Common myeloid progenitor, CD34-positive (primary cell): ENCODE data around the gene NRP2.

Experiments
- CTCF ChIA-PET: fragments of 350-600 bp; sonication (Branson Sonifier 250); formaldehyde crosslinking; loops from one replicate; lab custom pipeline; 2021; ENCODE audit warnings: antibody characterized with exemption; lab: Charles Lee
- POLR2A ChIA-PET: fragments of 350-600 bp; sonication (Branson Sonifier 250); formaldehyde crosslinking; loops from one replicate; lab custom pipeline; 2021; ENCODE audit warnings: antibody characterized with exemption; lab: Charles Lee
- DNase-seq, 3 donors: peaks; one replicate each; pipeline versions ENCODE4 v3.0.0 to v3.0.0-alpha.2; 2013
- H3K27ac ChIP-seq, 2 experiments: 1 replicate in 1 of 2; 2 replicates in 1 of 2; pipeline ENCODE4 v1.7.0; 2013; ENCODE audit warnings: inconsistent platforms in 2 of 2, low read length in 2 of 2, mild to moderate bottlenecking in 2 of 2, low read depth in 1 of 2, moderate library complexity in 1 of 2; ENCODE audit not compliant: severe bottlenecking in 2 of 2, insufficient read depth in 1 of 2, poor library complexity in 1 of 2
- H3K27me3 ChIP-seq, 5 experiments: replicated peaks in 2 of 5; 1 replicate in 3 of 5; 2 replicates in 2 of 5; pipeline versions ENCODE4 v1.6.1 to v1.7.0; 2013; ENCODE audit warnings: low read length in 4 of 5, mild to moderate bottlenecking in 2 of 5, moderate library complexity in 2 of 5, inconsistent platforms in 1 of 5; ENCODE audit not compliant: insufficient read depth in 5 of 5, control insufficient read depth in 4 of 5
- H3K36me3 ChIP-seq, 4 experiments: 1 replicate in 2 of 4; 2 replicates in 2 of 4; pipeline versions ENCODE4 v1.6.1 to v1.7.0; 2013; ENCODE audit warnings: low read length in 3 of 4, control low read depth in 1 of 4, mild to moderate bottlenecking in 1 of 4; ENCODE audit not compliant: control insufficient read depth in 4 of 4, insufficient read depth in 4 of 4
- H3K4me1 ChIP-seq, 4 experiments: 1 replicate in 3 of 4; 2 replicates in 1 of 4; pipeline versions ENCODE4 v1.6.1 to v1.7.1; 2013; ENCODE audit warnings: low read length in 3 of 4, mild to moderate bottlenecking in 3 of 4, control low read depth in 1 of 4, inconsistent platforms in 1 of 4, moderate library complexity in 1 of 4; ENCODE audit not compliant: control insufficient read depth in 4 of 4, insufficient read depth in 4 of 4; ENCODE audit errors: control extremely low read depth in 1 of 4
- H3K4me3 ChIP-seq, 7 experiments: 1 replicate in 4 of 7; 2 replicates in 3 of 7; pipeline versions ENCODE4 v1.5.1 to v1.7.0; 2013; ENCODE audit warnings: mild to moderate bottlenecking in 7 of 7, low read length in 6 of 7, moderate library complexity in 6 of 7, inconsistent platforms in 2 of 7, low read depth in 2 of 7, control low read depth in 1 of 7; ENCODE audit not compliant: insufficient read depth in 4 of 7, control insufficient read depth in 1 of 7; ENCODE audit errors: extremely low read depth in 1 of 7
- H3K9me3 ChIP-seq, 5 experiments: 1 replicate in 4 of 5; 2 replicates in 1 of 5; pipeline versions ENCODE4 v1.6.1 to v1.7.1; 2013; ENCODE audit warnings: low read length in 4 of 5, mild to moderate bottlenecking in 2 of 5, inconsistent platforms in 1 of 5, low read depth in 1 of 5, moderate library complexity in 1 of 5; ENCODE audit not compliant: control insufficient read depth in 4 of 5, insufficient read depth in 2 of 5; ENCODE audit errors: control extremely low read depth in 1 of 5
- WGBS: methylation state at CpG from one replicate; pipeline ENCODE4 v1.1.5; 2013; ENCODE audit not compliant: insufficient coverage; 5-methylcytosine and 5-hydroxymethylcytosine counted together

NRP2 gene

GRCh38 chr2:205659922-205660321 is 22.4 kb upstream of the NRP2 start:
- DNase-seq: no peak
- POLR2A ChIA-PET: no interaction called here
- H3K9me3 ChIP-seq: no peaks in the 10 kb centered on the region
- CTCF ChIA-PET: interaction anchor here (1.2 kb wide), 2 partner anchors 9 to 19 kb away, joined by 3 to 4 read pairs; no protein-coding TSS in a partner anchor
- H3K27ac ChIP-seq: no peak overlapping the region
- H3K36me3 ChIP-seq: no peaks in the 10 kb centered on the region
- H3K4me1 ChIP-seq: peaks cover 0 to 10% (median 3%) of the 10 kb centered on the region in 4 experiments
- H3K4me3 ChIP-seq: no peak overlapping the region
- WGBS: 99% methylated on average over 7 of the region's 8 CpGs
- peaks cover 0 to 10% (median 2%) of the 10 kb centered on the region in 5 experiments for H3K27me3 ChIP-seq

- POLR2A ChIA-PET: no interaction called here
- WGBS: 78% methylated on average over 8 of the region's 8 CpGs
These were observed 21.7 kb upstream of the NRP2 start for GRCh38 chr2:205660521-205661124.

GRCh38 chr2:205661281-205661680 is 21.0 kb upstream of the NRP2 start:
- Histone ChIP-seq H3K27ac (no peak overlapping the region), H3K4me1 (peaks cover 0 to 10% (median 3%) of the 10 kb centered on the region in 4 experiments), H3K36me3 (no peaks in the 10 kb centered on the region), H3K27me3 (peaks cover 0 to 10% (median 2%) of the 10 kb centered on the region in 5 experiments), H3K4me3 (no peak overlapping the region), H3K9me3 (no peaks in the 10 kb centered on the region)
- DNase-seq: no peak
- POLR2A ChIA-PET: no interaction called here
- 97% methylated on average over 4 of the region's 5 CpGs for WGBS
- CTCF ChIA-PET: interaction anchor here (0.8 kb wide), 1 partner anchor 15 kb away, joined by 4 read pairs; no protein-coding TSS in a partner anchor

More at GRCh38 chr2:205660521-205661124, 21.7 kb upstream of the NRP2 start:
- peak in 1 of 3 donors; percentile 11 for DNase-seq
- CTCF ChIA-PET: interaction anchor here (0.8 to 1.2 kb wide), 2 partner anchors 10 to 15 kb away, joined by 3 to 4 read pairs; no protein-coding TSS in a partner anchor
- Histone ChIP-seq H3K36me3 (no peaks in the 10 kb centered on the region), H3K4me3 (no peak overlapping the region), H3K4me1 (peaks cover 0 to 10% (median 3%) of the 10 kb centered on the region in 4 experiments), H3K9me3 (no peaks in the 10 kb centered on the region), H3K27me3 (peaks cover 0 to 10% (median 2%) of the 10 kb centered on the region in 5 experiments), H3K27ac (no peak overlapping the region)

GRCh38 chr2:205662206-205662965 is 19.9 kb upstream of the NRP2 start:
- CTCF ChIA-PET: no interaction called here
- no peak for DNase-seq
- H3K4me3 ChIP-seq: no peak overlapping the region
- no peaks in the 10 kb centered on the region for H3K36me3 ChIP-seq
- peaks cover 0 to 10% (median 0%) of the 10 kb centered on the region in 5 experiments for H3K27me3 ChIP-seq
- WGBS: 100% methylated on average over 2 of the region's 3 CpGs
- POLR2A ChIA-PET: no interaction called here
- H3K9me3 ChIP-seq: no peaks in the 10 kb centered on the region
- peaks cover 0 to 10% (median 3%) of the 10 kb centered on the region in 4 experiments for H3K4me1 ChIP-seq
- no peak overlapping the region for H3K27ac ChIP-seq

DNA sequence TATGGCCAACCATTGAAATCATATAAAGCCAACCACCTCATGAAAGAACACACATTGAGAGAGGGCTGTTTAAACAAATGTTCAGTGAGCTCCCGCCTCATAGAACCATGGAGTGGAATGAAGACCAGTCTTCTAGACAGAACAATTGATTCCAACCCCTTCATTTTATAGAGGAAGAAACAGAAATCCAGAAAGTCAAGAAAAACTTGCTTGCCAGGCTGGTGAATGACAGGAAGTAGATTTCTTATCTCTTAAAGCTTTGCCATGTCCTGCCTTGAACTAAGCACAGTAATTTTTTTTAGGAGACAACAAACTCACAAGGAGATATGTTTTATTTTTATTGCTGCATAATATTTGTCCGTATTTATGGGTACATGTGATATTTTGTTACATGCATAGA is 16.5 kb upstream of the NRP2 start:
- H3K36me3 ChIP-seq: no peaks in the 10 kb centered on the region
- no peaks in the 10 kb centered on the region for H3K9me3 ChIP-seq
- WGBS: 100% methylated on average over 2 of the region's 2 CpGs
- no peak for DNase-seq
- H3K27me3 ChIP-seq: peaks cover 0 to 3% (median 0%) of the 10 kb centered on the region in 5 experiments
- ChIA-PET CTCF (no interaction called here), POLR2A (no interaction called here)
- peaks cover 0 to 6% (median 3%) of the 10 kb centered on the region in 4 experiments for H3K4me1 ChIP-seq
- H3K27ac ChIP-seq: no peak overlapping the region
- no peak overlapping the region for H3K4me3 ChIP-seq

DNA sequence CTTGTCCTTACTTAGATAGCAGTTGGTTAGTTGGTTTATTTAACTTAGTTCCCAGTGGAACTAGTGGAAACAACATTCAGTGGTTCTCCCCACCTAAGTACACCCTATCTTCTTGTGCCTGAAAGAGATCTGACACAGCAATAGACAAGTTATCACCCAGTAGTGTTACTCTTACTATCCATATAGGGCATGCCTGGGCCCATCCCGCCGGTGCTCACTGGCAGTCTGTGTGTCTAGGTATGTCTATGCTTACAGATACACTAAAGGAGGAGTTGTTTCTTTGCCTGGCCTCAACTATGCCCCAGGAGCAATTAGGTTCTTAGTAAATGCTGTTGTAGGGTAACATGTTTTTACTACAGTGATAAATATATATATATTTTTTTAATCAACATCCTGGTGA is 12.0 kb upstream of the NRP2 start:
- ChIA-PET CTCF (interaction anchor here (1.6 kb wide), 1 partner anchor 11 kb away, joined by 3 read pairs; no protein-coding TSS in a partner anchor), POLR2A (interaction anchor here (0.7 kb wide), 1 partner anchor 24 kb away, joined by 4 read pairs; no protein-coding TSS in a partner anchor)
- no peak for DNase-seq
- WGBS: no CpG with 5 or more reads among the region's 2 CpGs
- no peak overlapping the region for H3K27ac ChIP-seq
- no peaks in the 10 kb centered on the region for H3K9me3 ChIP-seq
- no peak overlapping the region for H3K4me3 ChIP-seq
- no peaks in the 10 kb centered on the region for H3K4me1 ChIP-seq
- H3K36me3 ChIP-seq: no peaks in the 10 kb centered on the region
- peaks cover 0 to 4% (median 0%) of the 10 kb centered on the region in 5 experiments for H3K27me3 ChIP-seq
